Chondrocyte (in vitro differentiated cells): ENCODE measurements around the gene KRT2. TPM values are rescaled to one million over a fixed set of nuclear protein-coding genes. Genes with fewer than 3 reads are reported as not detected.

ENCODE experiments used
- DNase-seq: peaks from one replicate; pipeline ENCODE4 v3.0.0; 2021; ENCODE audit warnings: mixed read lengths, low spot score
- H3K27ac Mint-ChIP-seq: one replicate; pipeline ENCODE4 v1.8.0; 2021; ENCODE audit warnings: mild to moderate bottlenecking, moderate library complexity, mixed read lengths; ENCODE audit not compliant: unreplicated experiment
- H3K27me3 Mint-ChIP-seq: 2 replicates; pipeline ENCODE4 v1.8.0; 2021; ENCODE audit warnings: low read depth, mixed read lengths
- H3K36me3 Mint-ChIP-seq: 2 replicates; pipeline ENCODE4 v1.8.0; 2021; ENCODE audit warnings: low read depth, mixed read lengths
- H3K4me1 Mint-ChIP-seq: 2 replicates; pipeline ENCODE4 v1.8.0; 2021; ENCODE audit warnings: low read depth, mild to moderate bottlenecking, mixed read lengths
- H3K4me3 Mint-ChIP-seq: one replicate; pipeline ENCODE4 v1.8.0; 2021; ENCODE audit warnings: mild to moderate bottlenecking, moderate library complexity, mixed read lengths; ENCODE audit not compliant: unreplicated experiment
- H3K9me3 Mint-ChIP-seq: 2 replicates; pipeline ENCODE4 v1.8.0; 2021; ENCODE audit warnings: low read depth, mixed read lengths
- CTCF ChIP-seq: fragments of 200-600 bp; sonication (generic); IDR thresholded peaks from 2 replicates; pipeline ENCODE4 v1.5.0; 2021; ENCODE audit warnings: antibody characterized with exemption, mild to moderate bottlenecking, moderate library complexity
- total RNA-seq: library from RNA; stranded (reverse); gene quantifications from 3 replicates; pipeline ENCODE4 v1.2.1, GENCODE V29; 2021

Gene KRT2
- total RNA-seq, 1 donor from 2014 or later = not detected

DNA sequence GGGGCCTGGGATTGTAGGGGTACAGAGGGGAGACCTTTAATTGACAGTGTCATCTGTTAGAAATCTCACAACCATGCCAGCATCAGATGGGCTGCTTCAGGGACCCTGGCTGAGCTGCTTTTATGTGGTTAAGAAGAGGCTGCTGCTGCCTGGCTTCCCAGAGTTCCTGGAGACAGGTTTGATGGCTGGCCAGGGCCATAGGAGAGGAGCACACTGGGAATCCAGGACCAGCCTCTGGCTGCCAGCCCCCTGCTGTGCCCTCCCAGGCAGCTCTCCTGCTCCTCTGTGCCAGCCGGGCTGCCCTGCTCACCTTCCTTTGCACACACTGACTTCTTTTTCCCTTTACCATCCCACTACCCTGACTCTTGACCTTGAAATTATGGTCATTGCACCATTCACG, 33.1 kb downstream of the KRT2 start:
- Mint-ChIP-seq H3K4me1 (no peaks in the 10 kb centered on the region), H3K27ac (no peak overlapping the region), H3K9me3 (peaks cover 4% of the 10 kb centered on the region), H3K36me3 (peaks cover 4% of the 10 kb centered on the region), H3K27me3 (peaks cover 66% of the 10 kb centered on the region), H3K4me3 (no peak overlapping the region)
- DNase-seq = no peak
- no peak for TF ChIP-seq CTCF

GRCh38 chr12:52618216-52618615, 33.8 kb downstream of the KRT2 start, which contains the start of gene KRT73:
KRT73 (minus strand) TSS chr12:52618559; CDS start chr12:52618524, 35 bp downstream.
- Mint-ChIP-seq H3K4me3 (no peak within 1 kb of the TSS), H3K36me3 (peaks cover 4% of the 10 kb centered on the region), H3K27me3 (peaks cover 68% of the 10 kb centered on the region), H3K27ac (no peak within 1 kb of the TSS), H3K4me1 (no peaks in the 10 kb centered on the region), H3K9me3 (peaks cover 4% of the 10 kb centered on the region)
- no peak for TF ChIP-seq CTCF
- no peak for DNase-seq

GRCh38 chr12:52617403-52617785, 34.6 kb downstream of the KRT2 start:
- Mint-ChIP-seq H3K4me1 (no peaks in the 10 kb centered on the region), H3K4me3 (no peak overlapping the region), H3K27me3 (peaks cover 69% of the 10 kb centered on the region), H3K36me3 (peaks cover 2% of the 10 kb centered on the region), H3K27ac (no peak overlapping the region), H3K9me3 (no peaks in the 10 kb centered on the region)
- no peak for TF ChIP-seq CTCF
- no peak for DNase-seq

- Mint-ChIP-seq H3K4me1 (no peaks in the 10 kb centered on the region), H3K27me3 (peaks cover 73% of the 10 kb centered on the region), H3K36me3 (peaks cover 2% of the 10 kb centered on the region), H3K9me3 (no peaks in the 10 kb centered on the region), H3K4me3 (no peak overlapping the region), H3K27ac (no peak overlapping the region)
- no peak for DNase-seq
- TF ChIP-seq CTCF = no peak
Observed at GRCh38 chr12:52616680-52617402, 35.2 kb downstream of the KRT2 start.

- peaks cover 72% of the 10 kb centered on the region for H3K27me3 Mint-ChIP-seq
- H3K27ac Mint-ChIP-seq = no peak overlapping the region
- H3K4me1 Mint-ChIP-seq = no peaks in the 10 kb centered on the region
- no peaks in the 10 kb centered on the region for H3K9me3 Mint-ChIP-seq
- no peak for TF ChIP-seq CTCF
- no peak for DNase-seq
- H3K36me3 Mint-ChIP-seq = peaks cover 2% of the 10 kb centered on the region
- no peak overlapping the region for H3K4me3 Mint-ChIP-seq
Observed at GRCh38 chr12:52615912-52616311, 36.1 kb downstream of the KRT2 start.
